PFSK-1 (cell line): ENCODE results near the gene EMILIN2.

ENCODE experiments used
- POLR2AphosphoS5 ChIP-seq: IDR thresholded peaks from 2 replicates; pipeline ENCODE4 v1.6.1; 2012; ENCODE audit warnings: low read depth, mild to moderate bottlenecking, control low read depth, low read length, moderate library complexity
- REST ChIP-seq, 2 experiments: IDR thresholded peaks; 2 replicates each; pipeline versions ENCODE4 v1.6.1 to v1.8.0; 2011 to 2012; ENCODE audit warnings: low read depth in 2 of 2, low read length in 2 of 2, control low read depth in 1 of 2, inconsistent platforms in 1 of 2, mild to moderate bottlenecking in 1 of 2, moderate library complexity in 1 of 2; ENCODE audit not compliant: insufficient read depth in 1 of 2
- TAF1 ChIP-seq: IDR thresholded peaks from 2 replicates; pipeline ENCODE4 v1.6.1; 2012; ENCODE audit warnings: low read length, control low read depth, borderline replicate concordance; ENCODE audit not compliant: insufficient read depth

GRCh38 chr18:2958819-2959298 is 112.1 kb downstream of the EMILIN2 start:
- TF ChIP-seq TAF1 = no peak
- no peak for TF ChIP-seq REST (IDR thresholded peaks at IDR 0.05; ENCODE audit: insufficient read depth in 1 of 2, low read depth in 2 of 2, low read length in 2 of 2)
- TF ChIP-seq POLR2AphosphoS5 = no peak
